Measurements from ENCODE around the gene RAB20. TPM values are rescaled to one million over a fixed set of nuclear protein-coding genes. Genes with fewer than 3 reads are reported as not detected.
A peak's percentile ranks its signal among the peaks of the same experiment; 100 is the strongest.

The RAB20 gene
- polyA plus RNA-seq, 2 donors: 1.0 to 2.3 TPM

DNA sequence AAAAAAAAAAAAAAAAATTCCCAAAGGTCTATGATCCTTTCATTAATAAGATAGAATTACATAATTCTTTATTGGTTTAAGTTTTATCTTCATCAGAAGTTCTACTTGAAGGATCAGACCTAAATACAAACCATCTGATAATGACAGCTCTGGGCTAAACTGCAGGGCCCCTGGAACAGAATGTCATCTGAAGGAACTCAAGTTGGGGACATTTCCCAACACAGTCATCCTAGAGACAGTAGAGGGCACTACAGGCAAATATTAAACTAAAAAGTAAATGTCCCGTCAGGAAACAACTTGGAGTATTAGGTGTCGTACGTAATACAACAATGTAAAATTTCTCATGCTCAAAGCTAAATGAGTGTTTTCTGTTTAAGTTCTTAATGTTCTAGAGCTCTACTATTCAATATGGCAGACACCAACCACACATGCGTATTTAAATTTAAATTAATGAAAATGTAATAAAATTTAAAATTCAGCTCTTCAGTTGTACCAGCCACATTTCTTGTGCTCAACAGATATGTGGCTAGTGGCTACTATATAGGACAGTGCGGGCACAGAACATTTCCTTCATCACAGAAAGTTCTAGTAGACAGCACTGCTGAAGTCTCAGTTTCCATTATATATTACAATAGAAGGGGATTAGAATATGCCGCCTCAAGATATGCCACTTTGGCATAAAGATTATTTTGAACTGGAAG lies 32.1 kb upstream of the RAB20 start:
- 44 to 47% methylated on average over 6 of the region's 6 CpGs for WGBS, 2 donors
- H3K4me1 ChIP-seq (ENCODE audit: control insufficient read depth in 2 of 2, insufficient read depth in 2 of 2, low read length in 1 of 2): peaks cover 0 to 6% of the 10 kb centered on the region in 2 donors
- H3K9me3 ChIP-seq (ENCODE audit: control insufficient read depth in 2 of 2, insufficient read depth in 1 of 2, low read depth in 1 of 2, low read length in 1 of 2): no peaks in the 10 kb centered on the region
- H3K27me3 ChIP-seq (ENCODE audit: control insufficient read depth in 1 of 2, insufficient read depth in 2 of 2, low read length in 2 of 2): no peaks in the 10 kb centered on the region
- H3K27ac ChIP-seq (ENCODE audit: low read depth in 2 of 2, low read length in 1 of 2): no peak overlapping the region
- H3K36me3 ChIP-seq (ENCODE audit: control insufficient read depth in 2 of 2, insufficient read depth in 2 of 2, low read length in 1 of 2): no peaks in the 10 kb centered on the region
- no peak overlapping the region for H3K4me3 ChIP-seq (ENCODE audit: low read depth in 1 of 2, low read length in 2 of 2)

GRCh38 chr13:110592665-110593064 lies 31.1 kb upstream of the RAB20 start:
- WGBS, 2 donors: 67 to 69% methylated on average over 2 of the region's 2 CpGs
- Histone ChIP-seq H3K27me3 (ENCODE audit: control insufficient read depth in 1 of 2, insufficient read depth in 2 of 2, low read length in 2 of 2) (no peaks in the 10 kb centered on the region), H3K36me3 (ENCODE audit: control insufficient read depth in 2 of 2, insufficient read depth in 2 of 2, low read length in 1 of 2) (no peaks in the 10 kb centered on the region), H3K4me3 (ENCODE audit: low read depth in 1 of 2, low read length in 2 of 2) (no peak overlapping the region), H3K4me1 (ENCODE audit: control insufficient read depth in 2 of 2, insufficient read depth in 2 of 2, low read length in 1 of 2) (peaks cover 0 to 6% of the 10 kb centered on the region in 2 donors), H3K27ac (ENCODE audit: low read depth in 2 of 2, low read length in 1 of 2) (no peak overlapping the region), H3K9me3 (ENCODE audit: control insufficient read depth in 2 of 2, insufficient read depth in 1 of 2, low read depth in 1 of 2, low read length in 1 of 2) (no peaks in the 10 kb centered on the region)

DNA sequence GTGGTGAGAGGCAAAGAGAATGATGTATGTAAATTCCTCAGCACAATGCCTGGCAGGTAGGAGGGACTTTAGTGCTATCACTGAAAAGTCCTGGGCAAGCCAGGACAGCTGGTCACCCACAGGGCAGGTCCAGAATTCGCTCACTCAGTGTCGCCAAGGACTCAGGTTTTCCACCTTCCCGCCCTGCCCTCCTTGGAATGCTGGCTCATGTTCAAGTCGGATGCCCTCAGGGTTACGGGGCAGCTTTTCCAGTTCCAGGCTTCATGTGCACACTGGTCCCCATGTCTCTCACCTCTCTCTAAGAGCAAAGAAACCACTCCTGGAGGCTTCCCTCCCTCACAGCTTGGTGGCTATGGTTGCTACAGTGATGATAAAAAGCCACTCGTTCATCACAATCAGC lies 29.1 kb upstream of the RAB20 start:
- 48 to 53% methylated on average over 6 of the region's 6 CpGs for WGBS, 2 donors

DNA sequence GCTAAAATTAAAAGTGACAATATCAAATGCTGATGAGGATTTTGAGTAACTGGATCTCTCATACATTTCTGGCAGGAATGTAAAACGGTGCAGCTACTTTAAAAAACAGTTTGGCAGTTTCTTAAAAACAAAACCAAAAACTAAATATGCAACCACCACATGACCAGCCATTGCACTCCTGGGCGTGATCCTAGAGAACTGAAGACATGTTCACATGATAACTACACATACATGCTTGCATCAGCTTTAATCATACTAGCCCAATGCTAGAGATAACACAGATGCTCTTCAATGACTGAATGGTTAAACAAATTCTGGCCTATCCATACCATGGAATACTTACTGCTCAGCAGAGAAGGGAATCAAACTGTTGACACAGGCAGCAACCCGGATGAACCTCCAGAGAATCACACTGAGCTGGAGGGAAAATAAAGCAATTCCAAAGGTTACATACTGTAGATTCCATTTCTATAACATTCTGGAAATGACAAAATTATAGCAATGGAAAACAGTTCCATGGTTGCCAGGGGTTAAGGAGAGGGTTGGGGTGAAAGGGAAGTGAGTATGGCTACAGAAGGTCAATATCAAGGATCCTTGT lies 28.4 kb upstream of the RAB20 start:
- Histone ChIP-seq H3K9me3 (ENCODE audit: control insufficient read depth in 2 of 2, insufficient read depth in 1 of 2, low read depth in 1 of 2, low read length in 1 of 2) (no peaks in the 10 kb centered on the region), H3K36me3 (ENCODE audit: control insufficient read depth in 2 of 2, insufficient read depth in 2 of 2, low read length in 1 of 2) (no peaks in the 10 kb centered on the region), H3K27me3 (ENCODE audit: control insufficient read depth in 1 of 2, insufficient read depth in 2 of 2, low read length in 2 of 2) (no peaks in the 10 kb centered on the region), H3K4me3 (ENCODE audit: low read depth in 1 of 2, low read length in 2 of 2) (no peak overlapping the region), H3K27ac (ENCODE audit: low read depth in 2 of 2, low read length in 1 of 2) (no peak overlapping the region), H3K4me1 (ENCODE audit: control insufficient read depth in 2 of 2, insufficient read depth in 2 of 2, low read length in 1 of 2) (peaks cover 0 to 4% of the 10 kb centered on the region in 2 donors)
- WGBS, 2 donors: 51 to 55% methylated on average over 3 of the region's 3 CpGs

More for the DNA sequence above, 29.1 kb upstream of the RAB20 start:
- Histone ChIP-seq H3K4me1 (ENCODE audit: control insufficient read depth in 2 of 2, insufficient read depth in 2 of 2, low read length in 1 of 2) (peaks cover 0 to 4% of the 10 kb centered on the region in 2 donors), H3K9me3 (ENCODE audit: control insufficient read depth in 2 of 2, insufficient read depth in 1 of 2, low read depth in 1 of 2, low read length in 1 of 2) (no peaks in the 10 kb centered on the region), H3K4me3 (ENCODE audit: low read depth in 1 of 2, low read length in 2 of 2) (no peak overlapping the region), H3K27me3 (ENCODE audit: control insufficient read depth in 1 of 2, insufficient read depth in 2 of 2, low read length in 2 of 2) (no peaks in the 10 kb centered on the region), H3K36me3 (ENCODE audit: control insufficient read depth in 2 of 2, insufficient read depth in 2 of 2, low read length in 1 of 2) (no peaks in the 10 kb centered on the region), H3K27ac (ENCODE audit: low read depth in 2 of 2, low read length in 1 of 2) (peak overlapping the region in 1 of 2 donors; percentile 13)

DNA sequence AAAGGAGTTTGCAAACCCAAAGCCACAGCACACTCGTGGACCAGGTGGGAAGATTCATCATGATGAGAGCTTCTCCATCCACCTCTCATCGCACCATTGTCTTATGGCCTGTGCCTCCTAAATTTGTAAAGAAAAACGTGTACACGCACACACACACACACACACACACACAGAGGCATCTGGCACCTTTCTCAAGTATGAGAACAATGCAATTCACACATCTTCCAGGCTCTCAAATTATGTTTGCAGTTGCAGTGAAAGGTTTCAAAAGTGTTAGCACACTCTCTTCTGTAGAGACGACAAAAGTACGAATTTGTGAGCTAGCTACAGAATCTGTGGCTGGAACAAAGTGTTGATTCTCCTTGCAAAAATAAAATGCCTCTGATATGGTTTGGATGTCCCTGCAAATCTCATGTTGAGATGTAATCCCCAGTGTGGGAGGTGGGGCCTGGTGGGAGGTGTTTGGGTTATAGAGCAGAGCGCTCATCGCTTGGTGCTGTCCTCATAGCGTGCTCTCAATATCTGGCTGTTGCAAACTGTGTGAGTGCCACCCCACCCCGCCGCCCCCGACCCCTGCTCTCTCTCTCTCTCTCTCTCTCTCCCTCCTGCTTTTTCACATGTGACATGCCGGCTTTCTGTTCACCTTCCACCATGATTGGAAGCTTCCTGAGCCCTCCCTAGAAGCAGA lies 21.8 kb upstream of the RAB20 start:
- Histone ChIP-seq H3K4me3 (ENCODE audit: low read depth in 1 of 2, low read length in 2 of 2) (no peak overlapping the region), H3K4me1 (ENCODE audit: control insufficient read depth in 2 of 2, insufficient read depth in 2 of 2, low read length in 1 of 2) (no peaks in the 10 kb centered on the region), H3K27ac (ENCODE audit: low read depth in 2 of 2, low read length in 1 of 2) (no peak overlapping the region), H3K27me3 (ENCODE audit: control insufficient read depth in 1 of 2, insufficient read depth in 2 of 2, low read length in 2 of 2) (no peaks in the 10 kb centered on the region), H3K36me3 (ENCODE audit: control insufficient read depth in 2 of 2, insufficient read depth in 2 of 2, low read length in 1 of 2) (no peaks in the 10 kb centered on the region), H3K9me3 (ENCODE audit: control insufficient read depth in 2 of 2, insufficient read depth in 1 of 2, low read depth in 1 of 2, low read length in 1 of 2) (no peaks in the 10 kb centered on the region)
- 86% methylated on average over 13 of the region's 13 CpGs for WGBS, 2 donors

DNA sequence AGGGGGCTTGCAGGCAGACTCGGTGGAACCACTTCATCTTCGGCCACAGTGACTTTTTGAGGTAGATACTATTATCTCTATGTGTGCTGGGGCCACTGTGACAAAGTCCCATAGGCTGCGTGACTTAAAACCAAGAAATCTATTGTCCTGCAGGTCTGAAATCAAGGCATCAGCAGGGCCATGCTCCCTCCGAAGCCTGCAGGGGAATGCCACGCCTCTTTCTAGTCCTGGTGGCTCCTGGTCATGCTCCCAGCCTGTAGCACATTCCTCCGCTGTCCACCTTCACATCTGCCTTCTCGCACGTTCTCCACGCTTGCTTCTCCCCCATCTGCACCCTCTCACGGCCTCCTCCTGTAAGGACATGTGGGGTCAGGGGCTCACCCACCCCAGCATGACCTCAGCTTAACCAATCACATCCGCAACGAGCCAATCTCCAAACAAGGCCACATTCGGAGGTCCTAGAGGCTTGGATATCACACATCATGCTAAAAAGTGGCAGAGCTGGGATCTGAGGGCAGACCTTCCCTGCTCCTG lies 21.0 kb upstream of the RAB20 start:
- no peaks in the 10 kb centered on the region for H3K27me3 ChIP-seq (ENCODE audit: control insufficient read depth in 1 of 2, insufficient read depth in 2 of 2, low read length in 2 of 2)
- 88 to 89% methylated on average over 13 of the region's 13 CpGs for WGBS, 2 donors

DNA sequence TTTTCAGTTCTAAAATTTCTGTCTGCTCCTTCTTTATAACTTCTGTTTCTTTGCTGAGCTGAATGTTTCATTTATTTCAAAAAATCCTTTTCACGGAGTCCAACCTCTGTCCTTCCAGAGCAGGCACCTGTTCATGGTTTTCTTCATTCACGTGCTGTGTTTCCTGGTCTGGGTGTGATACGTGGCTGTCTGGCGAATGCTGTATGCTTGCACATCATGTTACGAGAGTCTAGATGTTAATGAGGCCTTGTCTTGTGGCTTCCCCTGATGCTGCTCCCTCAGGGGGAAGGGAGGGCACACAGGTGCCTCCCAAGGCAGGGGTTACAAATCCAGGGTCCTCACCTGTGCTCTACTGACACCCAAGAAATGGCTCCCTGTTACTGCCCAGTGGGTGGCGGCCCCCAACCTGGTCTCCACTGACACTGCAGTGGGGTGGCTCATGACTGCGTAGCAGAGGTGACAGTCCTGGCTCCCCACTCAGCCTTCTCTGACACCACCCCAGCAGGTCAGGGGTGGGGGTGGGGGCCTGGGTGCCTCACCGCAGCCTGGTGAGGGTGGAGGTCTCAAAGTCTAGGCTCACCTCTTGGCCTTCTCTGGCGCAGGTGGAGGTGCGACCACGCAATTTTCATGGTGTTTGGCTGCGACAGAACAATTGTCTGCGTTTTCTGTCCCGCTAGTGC lies 20.1 kb upstream of the RAB20 start:
- WGBS, 2 donors: 87 to 90% methylated on average over 14 of the region's 14 CpGs
- no peaks in the 10 kb centered on the region for H3K27me3 ChIP-seq (ENCODE audit: control insufficient read depth in 1 of 2, insufficient read depth in 2 of 2, low read length in 2 of 2)
- H3K27ac ChIP-seq (ENCODE audit: low read depth in 2 of 2, low read length in 1 of 2): no peak overlapping the region
- no peaks in the 10 kb centered on the region for H3K36me3 ChIP-seq (ENCODE audit: control insufficient read depth in 2 of 2, insufficient read depth in 2 of 2, low read length in 1 of 2)
- H3K4me1 ChIP-seq (ENCODE audit: control insufficient read depth in 2 of 2, insufficient read depth in 2 of 2, low read length in 1 of 2): no peaks in the 10 kb centered on the region
- no peak overlapping the region for H3K4me3 ChIP-seq (ENCODE audit: low read depth in 1 of 2, low read length in 2 of 2)
- no peaks in the 10 kb centered on the region for H3K9me3 ChIP-seq (ENCODE audit: control insufficient read depth in 2 of 2, insufficient read depth in 1 of 2, low read depth in 1 of 2, low read length in 1 of 2)

More for the DNA sequence above, 21.0 kb upstream of the RAB20 start:
- H3K27ac ChIP-seq (ENCODE audit: low read depth in 2 of 2, low read length in 1 of 2): no peak overlapping the region
- no peaks in the 10 kb centered on the region for H3K4me1 ChIP-seq (ENCODE audit: control insufficient read depth in 2 of 2, insufficient read depth in 2 of 2, low read length in 1 of 2)
- H3K4me3 ChIP-seq (ENCODE audit: low read depth in 1 of 2, low read length in 2 of 2): no peak overlapping the region
- H3K9me3 ChIP-seq (ENCODE audit: control insufficient read depth in 2 of 2, insufficient read depth in 1 of 2, low read depth in 1 of 2, low read length in 1 of 2): no peaks in the 10 kb centered on the region
- H3K36me3 ChIP-seq (ENCODE audit: control insufficient read depth in 2 of 2, insufficient read depth in 2 of 2, low read length in 1 of 2): no peaks in the 10 kb centered on the region

DNA sequence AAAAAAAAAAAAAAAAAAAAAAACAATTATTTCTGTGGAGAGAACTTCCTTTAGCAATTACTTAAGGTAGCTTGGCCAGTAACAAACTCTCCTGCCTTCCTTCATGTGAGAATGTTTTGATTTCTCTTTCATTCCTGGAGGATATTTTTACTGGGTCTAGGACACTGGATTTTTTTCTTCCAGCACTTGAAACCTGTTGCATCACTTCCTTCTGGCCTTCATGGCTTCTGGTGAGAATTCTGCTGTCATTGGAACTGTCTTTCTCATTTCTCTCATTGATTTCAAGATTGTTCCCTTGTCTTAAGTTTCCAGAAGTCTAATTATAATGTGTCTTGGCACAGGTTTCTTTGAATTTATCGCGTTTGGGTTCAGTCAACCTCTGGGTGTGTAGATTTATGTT lies 19.3 kb upstream of the RAB20 start:
- H3K9me3 ChIP-seq (ENCODE audit: control insufficient read depth in 2 of 2, insufficient read depth in 1 of 2, low read depth in 1 of 2, low read length in 1 of 2): no peaks in the 10 kb centered on the region
- H3K36me3 ChIP-seq (ENCODE audit: control insufficient read depth in 2 of 2, insufficient read depth in 2 of 2, low read length in 1 of 2): no peaks in the 10 kb centered on the region
- no peaks in the 10 kb centered on the region for H3K27me3 ChIP-seq (ENCODE audit: control insufficient read depth in 1 of 2, insufficient read depth in 2 of 2, low read length in 2 of 2)
- no peak overlapping the region for H3K27ac ChIP-seq (ENCODE audit: low read depth in 2 of 2, low read length in 1 of 2)
- H3K4me1 ChIP-seq (ENCODE audit: control insufficient read depth in 2 of 2, insufficient read depth in 2 of 2, low read length in 1 of 2): no peaks in the 10 kb centered on the region
- H3K4me3 ChIP-seq (ENCODE audit: low read depth in 1 of 2, low read length in 2 of 2): no peak overlapping the region
- WGBS, 2 donors: 69 to 70% methylated on average over 2 of the region's 2 CpGs

DNA sequence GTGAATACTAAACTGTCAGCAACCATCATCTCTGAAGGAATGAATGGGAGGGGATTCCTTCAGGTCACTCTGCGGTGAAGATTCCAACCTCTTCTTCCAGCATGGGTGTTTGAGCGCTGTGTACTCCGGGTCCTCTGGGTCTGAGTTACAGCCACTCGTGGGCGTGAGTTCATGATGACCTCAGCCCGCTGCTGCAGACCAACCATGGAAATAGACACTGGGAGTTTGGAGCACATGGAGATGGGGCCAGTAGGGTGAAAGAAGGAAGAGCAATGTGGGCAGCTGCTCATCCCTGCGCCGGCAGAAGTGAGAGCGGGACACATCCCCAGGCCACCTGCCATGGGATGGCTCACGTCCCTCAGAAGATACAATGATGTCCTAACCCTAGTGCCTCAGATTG lies 16.8 kb upstream of the RAB20 start:
- Histone ChIP-seq H3K4me3 (ENCODE audit: low read depth in 1 of 2, low read length in 2 of 2) (no peak overlapping the region), H3K4me1 (ENCODE audit: control insufficient read depth in 2 of 2, insufficient read depth in 2 of 2, low read length in 1 of 2) (no peaks in the 10 kb centered on the region), H3K27ac (ENCODE audit: low read depth in 2 of 2, low read length in 1 of 2) (no peak overlapping the region), H3K27me3 (ENCODE audit: control insufficient read depth in 1 of 2, insufficient read depth in 2 of 2, low read length in 2 of 2) (no peaks in the 10 kb centered on the region), H3K36me3 (ENCODE audit: control insufficient read depth in 2 of 2, insufficient read depth in 2 of 2, low read length in 1 of 2) (no peaks in the 10 kb centered on the region), H3K9me3 (ENCODE audit: control insufficient read depth in 2 of 2, insufficient read depth in 1 of 2, low read depth in 1 of 2, low read length in 1 of 2) (no peaks in the 10 kb centered on the region)
- 81% methylated on average over 10 of the region's 10 CpGs for WGBS, 2 donors
